ENCODE data around the gene SAAL1.

Gene SAAL1

DNA sequence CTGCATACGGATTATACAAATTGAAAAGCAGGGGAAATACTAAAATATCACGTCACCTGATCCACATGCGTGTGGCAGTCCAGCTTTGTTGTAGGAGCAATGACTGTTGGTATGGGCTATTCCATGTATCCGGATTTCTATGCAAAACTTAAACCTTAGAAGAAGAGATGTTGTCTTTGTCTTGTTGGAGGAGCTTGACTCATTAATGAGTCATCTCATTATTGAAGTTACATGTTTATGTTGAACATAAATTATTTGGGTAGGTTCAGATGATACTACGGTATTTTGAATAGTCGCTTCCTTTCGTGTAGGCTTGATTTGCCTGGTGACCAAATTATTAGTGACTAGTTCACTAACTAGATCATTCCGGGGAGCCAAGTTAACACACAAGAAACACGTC lies 806 bp upstream of the SAAL1 start:
- Mint-ChIP-seq H3K4me3 (peak overlapping the region; percentile 94), H3K27me3 (peaks cover 11% of the 10 kb centered on the region), H3K27ac (no peak overlapping the region), H3K4me1 (ENCODE audit: low read depth) (peaks cover 37% of the 10 kb centered on the region), H3K36me3 (ENCODE audit: low read depth) (peaks cover 26% of the 10 kb centered on the region), H3K9me3 (no peaks in the 10 kb centered on the region)

DNA sequence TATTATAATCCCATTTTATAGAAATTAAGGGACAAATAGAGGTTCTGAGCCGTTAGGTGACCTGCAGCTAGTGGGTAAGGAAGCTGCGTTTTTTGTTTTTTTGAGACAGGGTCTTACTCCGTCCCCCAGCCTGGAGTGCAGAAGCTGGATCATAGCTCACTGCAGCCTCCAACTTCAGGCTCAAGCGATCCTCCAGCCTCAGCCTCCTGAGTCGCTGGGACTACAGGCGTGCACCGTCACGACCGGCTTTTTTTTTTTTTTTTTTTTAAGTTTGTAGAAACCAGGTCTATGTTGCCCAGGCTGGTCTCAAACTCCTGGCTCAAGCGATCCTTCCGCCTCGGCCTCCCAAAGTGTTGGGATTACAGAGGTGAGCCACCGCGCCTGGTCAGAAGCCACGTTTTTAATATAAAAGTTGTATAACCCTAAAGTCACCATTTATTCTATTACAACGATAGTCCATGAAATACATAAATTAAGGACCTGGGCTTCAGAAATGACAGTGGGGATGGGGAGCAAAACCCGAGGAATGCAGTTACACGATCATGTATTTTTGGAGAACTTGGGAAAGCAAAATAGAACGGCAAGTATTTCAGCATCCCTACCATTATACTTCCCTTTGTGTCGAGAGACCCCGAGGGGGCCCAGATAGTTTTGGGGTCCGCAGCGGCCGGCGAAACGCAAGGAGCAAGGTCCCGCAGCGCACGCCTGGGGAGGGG lies 638 bp downstream of the SAAL1 start:
- Mint-ChIP-seq H3K36me3 (ENCODE audit: low read depth) (peaks cover 40% of the 10 kb centered on the region), H3K27me3 (peaks cover 4% of the 10 kb centered on the region), H3K27ac (peak overlapping the region; percentile 88), H3K9me3 (no peaks in the 10 kb centered on the region), H3K4me3 (peak overlapping the region; percentile 94), H3K4me1 (ENCODE audit: low read depth) (peaks cover 44% of the 10 kb centered on the region)

DNA sequence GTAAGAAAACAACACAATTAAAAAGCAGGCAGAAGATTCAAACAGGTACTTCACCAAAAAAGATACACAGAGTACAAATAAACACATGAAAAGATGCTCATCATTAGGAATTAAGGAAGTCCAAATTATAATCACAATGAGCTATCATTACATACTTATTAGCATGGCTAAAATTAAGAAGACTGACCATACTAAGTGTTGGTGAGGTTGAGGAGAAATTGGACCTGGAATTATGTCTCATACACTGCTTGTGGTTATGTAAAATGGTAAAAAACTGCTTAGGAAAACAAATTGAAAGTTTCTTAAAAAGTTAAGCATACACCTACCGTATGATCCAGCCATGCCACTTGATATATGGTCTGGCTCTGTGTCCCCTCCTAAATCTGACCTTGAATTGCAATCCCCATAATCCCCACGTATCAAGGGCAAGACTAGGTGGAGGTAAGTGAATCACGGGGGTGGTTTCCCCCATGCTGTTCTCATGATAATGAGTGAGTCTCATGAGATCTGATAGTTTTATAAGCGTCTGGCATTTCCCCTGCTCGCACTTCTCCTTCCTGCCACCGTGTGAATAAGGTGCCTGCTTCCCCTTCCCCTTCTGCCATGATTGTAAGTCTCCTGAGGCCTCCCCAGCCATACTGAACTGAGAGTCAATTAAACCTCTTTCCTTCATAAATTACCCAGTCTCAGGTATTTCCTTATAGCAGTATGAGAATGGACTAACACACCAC lies 4.8 kb downstream of the SAAL1 start:
- Mint-ChIP-seq H3K4me3 (no peak overlapping the region), H3K9me3 (no peaks in the 10 kb centered on the region), H3K4me1 (ENCODE audit: low read depth) (peaks cover 32% of the 10 kb centered on the region), H3K27ac (peak overlapping the region; percentile 64), H3K36me3 (ENCODE audit: low read depth) (peaks cover 65% of the 10 kb centered on the region), H3K27me3 (no peaks in the 10 kb centered on the region)

- no peaks in the 10 kb centered on the region for H3K9me3 Mint-ChIP-seq
- H3K27ac Mint-ChIP-seq = peak overlapping the region; percentile 36
Observed at GRCh38 chr11:18093959-18094358, 11.9 kb downstream of the SAAL1 start.

DNA sequence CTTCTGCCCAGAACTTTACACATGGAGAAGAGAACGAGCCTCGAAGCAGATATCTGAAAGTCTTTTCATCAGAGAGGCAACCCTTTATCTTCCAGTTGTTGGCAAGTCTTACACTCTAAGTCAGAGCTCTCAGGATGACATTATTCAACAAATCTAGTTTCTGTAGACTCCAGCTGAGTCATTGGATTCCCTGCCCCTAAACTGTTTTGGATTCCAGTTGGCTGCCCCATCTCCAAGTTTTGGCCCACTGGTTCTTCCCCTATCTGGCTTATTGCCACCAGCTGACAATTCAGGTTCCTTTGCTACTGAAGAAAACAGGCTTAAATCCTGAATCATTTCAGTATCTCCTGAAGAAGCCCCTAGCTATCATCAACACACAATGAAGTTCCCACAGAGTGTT lies 14.2 kb downstream of the SAAL1 start:
- no peak overlapping the region for H3K27ac Mint-ChIP-seq
- H3K4me3 Mint-ChIP-seq = no peak overlapping the region
- no peaks in the 10 kb centered on the region for H3K9me3 Mint-ChIP-seq
- H3K27me3 Mint-ChIP-seq = no peaks in the 10 kb centered on the region
- peaks cover 9% of the 10 kb centered on the region for H3K4me1 Mint-ChIP-seq (ENCODE audit: low read depth)
- peaks cover 77% of the 10 kb centered on the region for H3K36me3 Mint-ChIP-seq (ENCODE audit: low read depth)

More at GRCh38 chr11:18093959-18094358, 11.9 kb downstream of the SAAL1 start:
- peaks cover 9% of the 10 kb centered on the region for H3K4me1 Mint-ChIP-seq (ENCODE audit: low read depth)
- peaks cover 74% of the 10 kb centered on the region for H3K36me3 Mint-ChIP-seq (ENCODE audit: low read depth)
- H3K27me3 Mint-ChIP-seq = no peaks in the 10 kb centered on the region
- no peak overlapping the region for H3K4me3 Mint-ChIP-seq

- Mint-ChIP-seq H3K4me3 (no peak overlapping the region), H3K36me3 (ENCODE audit: low read depth) (peaks cover 75% of the 10 kb centered on the region), H3K27ac (no peak overlapping the region), H3K27me3 (no peaks in the 10 kb centered on the region), H3K4me1 (ENCODE audit: low read depth) (peaks cover 4% of the 10 kb centered on the region), H3K9me3 (no peaks in the 10 kb centered on the region)
Observed at GRCh38 chr11:18088966-18089365, 16.9 kb downstream of the SAAL1 start.

- H3K4me3 Mint-ChIP-seq = no peak overlapping the region
- H3K9me3 Mint-ChIP-seq = no peaks in the 10 kb centered on the region
- H3K27ac Mint-ChIP-seq = no peak overlapping the region
- H3K4me1 Mint-ChIP-seq (ENCODE audit: low read depth) = no peaks in the 10 kb centered on the region
- H3K36me3 Mint-ChIP-seq (ENCODE audit: low read depth) = peaks cover 73% of the 10 kb centered on the region
- no peaks in the 10 kb centered on the region for H3K27me3 Mint-ChIP-seq
Observed at GRCh38 chr11:18088366-18088765, 17.5 kb downstream of the SAAL1 start.

DNA sequence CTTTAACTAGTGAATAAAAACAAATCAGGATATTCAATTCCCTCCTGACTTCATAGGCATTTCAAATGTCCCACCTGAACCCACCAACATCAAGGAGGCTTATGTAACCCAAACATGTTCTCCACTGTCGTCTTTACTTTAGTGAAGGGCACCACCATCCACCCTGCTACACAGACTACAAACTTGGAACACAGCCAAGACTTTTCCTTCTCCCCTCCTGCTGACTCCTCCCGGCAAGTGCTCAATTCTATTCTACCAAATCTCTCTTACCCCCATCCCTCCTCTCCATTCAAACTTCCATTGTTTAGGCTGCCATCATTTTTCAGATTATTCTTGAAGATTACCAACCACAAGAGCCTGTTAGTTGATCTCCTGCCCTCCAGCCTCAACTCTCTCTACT lies 24.3 kb downstream of the SAAL1 start:
- H3K27ac Mint-ChIP-seq = peak overlapping the region; percentile 20

GRCh38 chr11:18080451-18080850 lies 25.4 kb downstream of the SAAL1 start:
- no peaks in the 10 kb centered on the region for H3K27me3 Mint-ChIP-seq
- H3K4me1 Mint-ChIP-seq (ENCODE audit: low read depth) = no peaks in the 10 kb centered on the region
- H3K27ac Mint-ChIP-seq = no peak overlapping the region
- H3K4me3 Mint-ChIP-seq = no peak overlapping the region
- H3K9me3 Mint-ChIP-seq = no peaks in the 10 kb centered on the region
- H3K36me3 Mint-ChIP-seq (ENCODE audit: low read depth) = peaks cover 54% of the 10 kb centered on the region

More for the DNA sequence above, 24.3 kb downstream of the SAAL1 start:
- peaks cover 54% of the 10 kb centered on the region for H3K36me3 Mint-ChIP-seq (ENCODE audit: low read depth)
- H3K9me3 Mint-ChIP-seq = no peaks in the 10 kb centered on the region
- H3K27me3 Mint-ChIP-seq = no peaks in the 10 kb centered on the region
- H3K4me1 Mint-ChIP-seq (ENCODE audit: low read depth) = no peaks in the 10 kb centered on the region
- no peak overlapping the region for H3K4me3 Mint-ChIP-seq

DNA sequence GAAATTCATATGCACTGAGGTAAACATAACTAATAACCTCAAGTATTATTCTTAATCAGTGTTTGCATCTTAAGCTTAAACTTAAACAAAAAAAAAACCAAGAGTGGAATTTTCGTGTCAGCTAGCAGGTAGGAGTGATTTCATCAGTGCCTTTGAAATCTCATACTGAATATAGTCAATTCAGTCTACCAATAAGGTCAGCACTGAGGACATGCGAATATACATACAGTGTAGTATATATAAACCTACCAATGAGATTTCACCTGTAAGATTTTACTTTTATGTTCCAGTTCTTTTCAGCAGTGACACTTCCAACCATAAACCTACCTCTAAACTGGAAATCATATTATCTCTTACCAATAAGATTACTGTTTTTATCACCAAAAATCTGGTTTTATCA lies 27.0 kb downstream of the SAAL1 start:
- H3K27me3 Mint-ChIP-seq = no peaks in the 10 kb centered on the region
- no peaks in the 10 kb centered on the region for H3K9me3 Mint-ChIP-seq
- H3K4me3 Mint-ChIP-seq = no peak overlapping the region
- peaks cover 47% of the 10 kb centered on the region for H3K36me3 Mint-ChIP-seq (ENCODE audit: low read depth)
- no peak overlapping the region for H3K27ac Mint-ChIP-seq
- no peaks in the 10 kb centered on the region for H3K4me1 Mint-ChIP-seq (ENCODE audit: low read depth)

DNA sequence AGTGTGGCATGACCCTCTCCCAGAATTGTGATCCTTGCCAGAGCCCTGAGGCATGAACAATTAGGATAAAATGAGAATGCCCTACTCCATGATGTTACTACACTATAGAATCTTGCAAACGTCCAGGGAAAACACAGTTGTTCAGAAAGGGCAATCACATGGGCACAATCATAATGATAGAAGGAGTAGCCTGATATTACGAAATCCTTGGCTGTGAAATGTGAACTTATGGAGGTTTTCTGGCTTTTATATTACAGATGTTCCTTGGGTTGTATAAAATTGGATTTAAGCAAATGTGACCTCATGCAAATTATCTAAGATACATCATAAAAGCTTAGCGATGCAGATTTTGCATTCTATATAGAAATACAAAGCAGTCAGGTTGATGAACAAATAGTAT lies 30.4 kb downstream of the SAAL1 start:
- Mint-ChIP-seq H3K27me3 (no peaks in the 10 kb centered on the region), H3K9me3 (no peaks in the 10 kb centered on the region), H3K4me3 (no peak overlapping the region), H3K36me3 (ENCODE audit: low read depth) (peaks cover 30% of the 10 kb centered on the region), H3K27ac (no peak overlapping the region), H3K4me1 (ENCODE audit: low read depth) (no peaks in the 10 kb centered on the region)

DNA sequence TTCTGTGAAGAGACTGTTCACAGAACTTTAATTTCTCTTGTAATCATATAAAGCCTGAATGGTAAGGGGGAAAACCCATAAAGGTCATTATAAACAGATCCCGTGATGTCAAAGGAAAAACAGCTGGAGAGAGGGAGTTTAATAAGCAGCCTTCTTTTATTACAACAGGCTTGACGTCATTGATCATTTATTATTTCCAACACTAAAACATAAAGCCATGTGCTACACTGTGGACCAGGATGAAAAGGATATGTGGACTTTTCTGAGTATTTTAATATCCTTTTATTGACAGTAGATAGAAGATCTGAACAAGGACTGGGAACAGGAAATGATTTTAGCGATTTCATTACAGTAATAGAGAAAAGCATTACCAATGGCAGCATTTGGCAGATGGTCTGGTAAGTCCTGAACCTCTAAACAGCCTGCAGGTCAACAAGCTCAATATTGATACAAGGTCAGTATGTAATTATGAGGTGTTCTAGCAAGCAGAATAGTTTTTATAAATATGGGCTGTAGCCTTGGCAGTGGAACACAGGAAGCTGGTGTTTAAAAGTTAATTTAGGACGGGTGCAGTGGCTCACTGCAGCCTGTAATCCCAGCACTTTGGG lies 34.7 kb downstream of the SAAL1 start:
- peaks cover 14% of the 10 kb centered on the region for H3K36me3 Mint-ChIP-seq (ENCODE audit: low read depth)
- no peaks in the 10 kb centered on the region for H3K9me3 Mint-ChIP-seq
- H3K4me1 Mint-ChIP-seq (ENCODE audit: low read depth) = no peaks in the 10 kb centered on the region
- H3K27me3 Mint-ChIP-seq = no peaks in the 10 kb centered on the region
- no peak overlapping the region for H3K27ac Mint-ChIP-seq
- no peak overlapping the region for H3K4me3 Mint-ChIP-seq

GRCh38 chr11:18067372-18067771 lies 38.5 kb downstream of the SAAL1 start:
- Mint-ChIP-seq H3K9me3 (no peaks in the 10 kb centered on the region), H3K4me3 (no peak overlapping the region), H3K4me1 (ENCODE audit: low read depth) (no peaks in the 10 kb centered on the region), H3K36me3 (ENCODE audit: low read depth) (peaks cover 5% of the 10 kb centered on the region), H3K27me3 (no peaks in the 10 kb centered on the region), H3K27ac (no peak overlapping the region)

GRCh38 chr11:18066626-18067025 lies 39.3 kb downstream of the SAAL1 start:
- H3K36me3 Mint-ChIP-seq (ENCODE audit: low read depth) = peaks cover 5% of the 10 kb centered on the region
- H3K4me3 Mint-ChIP-seq = no peak overlapping the region
- H3K9me3 Mint-ChIP-seq = no peaks in the 10 kb centered on the region
- no peaks in the 10 kb centered on the region for H3K4me1 Mint-ChIP-seq (ENCODE audit: low read depth)
- no peaks in the 10 kb centered on the region for H3K27me3 Mint-ChIP-seq
- no peak overlapping the region for H3K27ac Mint-ChIP-seq

DNA sequence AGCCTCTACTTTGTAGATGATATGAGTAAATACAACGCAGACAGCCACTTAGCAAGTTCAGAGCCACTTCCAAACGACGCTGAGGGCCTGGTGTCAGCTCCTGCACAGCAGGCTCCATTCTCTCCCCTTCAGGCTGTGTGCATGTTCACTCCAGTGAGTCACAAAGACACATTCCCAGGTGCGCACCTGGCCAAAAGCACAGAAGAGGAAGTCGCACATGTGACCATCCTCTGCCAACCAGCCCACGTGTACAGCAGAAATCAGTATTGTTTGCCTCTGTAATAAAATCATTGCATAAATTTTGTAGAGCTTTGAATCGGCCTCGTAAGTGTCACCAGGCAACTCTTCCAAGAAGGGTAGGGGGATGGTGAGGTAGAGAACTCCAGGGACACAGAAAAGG lies 40.3 kb downstream of the SAAL1 start:
- Mint-ChIP-seq H3K4me1 (ENCODE audit: low read depth) (no peaks in the 10 kb centered on the region), H3K36me3 (ENCODE audit: low read depth) (no peaks in the 10 kb centered on the region), H3K4me3 (no peak overlapping the region), H3K9me3 (no peaks in the 10 kb centered on the region), H3K27me3 (no peaks in the 10 kb centered on the region), H3K27ac (no peak overlapping the region)

All from stimulated activated naive CD8-positive, alpha-beta T cell treated with anti-CD3 and anti-CD28 coated beads, Interleukin-15, Interleukin-2, amounts not matched to agents 100 ng/mL and 50 ng/mL, for 24 hours (primary cell).